GM19193 (cell line): ENCODE data around the gene CTNNBL1.

ENCODE experiments used
- POLR2A ChIP-seq: IDR thresholded peaks from 4 replicates; pipeline ENCODE4 v1.6.1; 2011; ENCODE audit not compliant: insufficient read depth, insufficient read length; ENCODE audit errors: extremely low read depth

Gene CTNNBL1

DNA sequence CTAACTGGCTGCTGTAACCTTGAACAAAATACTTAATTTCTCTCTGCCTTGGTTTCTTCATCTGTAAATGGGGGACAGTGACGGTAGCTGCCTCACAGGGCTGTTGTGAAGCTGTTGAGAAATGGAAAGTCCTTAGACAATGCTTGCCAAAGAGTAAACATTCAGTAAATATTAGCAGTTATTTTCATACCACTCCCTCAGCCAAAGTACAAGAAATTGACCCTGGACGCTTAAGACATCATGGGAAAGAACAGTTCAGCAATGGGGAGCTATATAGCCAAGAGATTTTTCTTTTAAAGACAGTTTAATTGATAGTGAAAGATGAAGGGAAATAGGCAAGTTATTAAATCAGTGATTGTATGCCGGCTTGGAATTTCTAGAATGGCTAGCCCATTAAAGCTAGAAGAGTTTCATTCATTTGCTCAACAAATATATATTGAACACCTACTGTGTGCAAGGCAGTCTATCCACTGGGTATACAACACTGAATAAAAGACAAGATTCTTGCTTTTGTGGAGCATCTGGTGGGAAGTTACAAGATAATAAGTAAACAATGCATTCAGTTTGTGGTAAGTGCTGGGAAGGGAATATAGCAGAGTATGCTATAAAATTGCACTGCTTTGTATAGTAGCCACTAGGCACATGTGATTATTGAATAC, 2.0 kb downstream of the CTNNBL1 start:
- no peak for TF ChIP-seq POLR2A

DNA sequence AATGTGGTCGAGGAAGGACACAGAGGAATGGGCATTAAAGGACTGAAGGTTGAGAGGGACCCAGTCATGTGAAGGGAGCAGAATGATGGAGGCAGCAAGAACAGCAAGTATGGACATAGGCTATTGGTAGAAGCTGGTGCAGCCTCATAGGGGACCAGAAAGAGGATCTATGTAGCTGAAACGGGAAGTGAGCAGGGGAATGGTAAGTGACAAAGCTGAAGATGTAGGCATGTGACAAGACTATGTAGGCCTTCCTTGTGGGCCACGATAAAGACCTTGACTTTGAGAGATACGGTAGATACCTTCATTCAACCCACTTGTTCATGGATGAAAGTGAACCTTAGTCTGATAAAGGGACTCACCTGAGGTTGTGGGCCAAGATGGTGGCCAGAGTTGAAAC, 3.5 kb downstream of the CTNNBL1 start:
- no peak for TF ChIP-seq POLR2A

GRCh38 chr20:37699202-37699601, 5.4 kb downstream of the CTNNBL1 start:
- no peak for TF ChIP-seq POLR2A

GRCh38 chr20:37700301-37700700, 6.5 kb downstream of the CTNNBL1 start:
- no peak for TF ChIP-seq POLR2A

DNA sequence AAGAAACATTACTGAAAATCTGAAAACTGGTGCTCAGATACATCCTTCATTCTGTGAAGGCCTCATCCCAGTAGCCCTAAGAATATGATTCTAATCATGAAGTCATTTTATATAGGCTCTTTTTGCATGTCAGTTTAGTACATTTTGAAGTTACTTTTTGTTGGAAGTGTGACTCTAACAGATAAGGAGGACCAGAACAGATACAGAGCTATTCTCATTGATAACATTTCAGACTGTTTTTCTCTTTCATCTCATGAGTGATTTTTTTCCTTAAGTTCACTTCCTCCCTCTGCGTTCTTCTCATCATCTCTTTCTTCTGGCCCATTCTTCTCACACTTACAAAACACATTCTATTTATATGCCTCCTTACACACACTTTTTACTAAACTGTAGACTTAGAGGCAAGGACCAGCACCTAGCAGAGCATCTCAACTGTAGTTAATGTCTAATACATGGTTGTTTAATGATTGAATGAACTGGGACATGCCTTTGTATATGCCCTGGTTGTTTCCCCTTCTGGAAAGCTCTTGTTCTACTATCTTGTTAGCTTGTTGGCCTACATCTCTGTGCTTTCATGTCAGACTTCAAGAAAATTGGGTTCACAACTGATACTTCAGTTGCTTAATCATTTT, 8.7 kb downstream of the CTNNBL1 start:
- TF ChIP-seq POLR2A: no peak

DNA sequence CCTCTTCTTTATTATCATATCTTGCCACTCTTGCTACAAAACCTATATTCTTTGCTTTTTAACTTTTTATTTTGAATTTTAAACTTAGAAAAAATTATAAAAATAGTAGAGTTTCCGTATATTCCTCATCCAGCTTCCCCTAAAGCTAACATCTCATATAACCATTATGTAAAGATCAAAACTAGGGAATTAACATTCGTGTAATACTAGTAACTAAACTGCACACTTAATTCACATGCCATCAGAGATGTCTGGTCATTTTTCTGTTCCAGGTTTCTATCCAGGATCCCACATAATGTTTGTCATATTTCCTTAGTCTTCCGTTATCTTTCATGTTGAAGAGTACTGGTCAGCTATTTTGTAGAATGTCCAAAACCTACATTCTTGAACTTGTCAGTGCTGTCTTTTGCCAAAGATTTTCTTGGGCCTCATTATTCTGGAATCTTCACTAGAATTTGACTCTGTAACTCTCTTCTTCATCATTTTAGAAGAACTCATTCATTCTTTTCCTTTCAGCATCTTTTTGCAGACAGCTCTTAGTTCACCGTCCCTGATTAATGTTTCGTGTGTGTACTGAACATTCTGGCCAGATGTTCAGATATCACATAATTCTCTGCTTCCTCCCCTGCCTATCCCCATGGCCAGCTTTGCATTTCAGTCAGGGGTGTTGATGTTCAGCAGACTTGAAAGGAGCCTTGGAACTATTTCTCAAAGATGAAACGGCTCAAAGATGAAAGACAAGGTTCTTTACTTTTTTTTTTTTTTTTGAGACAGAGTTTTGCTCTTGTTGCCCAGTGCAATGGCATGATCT, 9.4 kb downstream of the CTNNBL1 start:
- no peak for TF ChIP-seq POLR2A

GRCh38 chr20:37704955-37705354, 11.1 kb downstream of the CTNNBL1 start:
- TF ChIP-seq POLR2A: no peak

DNA sequence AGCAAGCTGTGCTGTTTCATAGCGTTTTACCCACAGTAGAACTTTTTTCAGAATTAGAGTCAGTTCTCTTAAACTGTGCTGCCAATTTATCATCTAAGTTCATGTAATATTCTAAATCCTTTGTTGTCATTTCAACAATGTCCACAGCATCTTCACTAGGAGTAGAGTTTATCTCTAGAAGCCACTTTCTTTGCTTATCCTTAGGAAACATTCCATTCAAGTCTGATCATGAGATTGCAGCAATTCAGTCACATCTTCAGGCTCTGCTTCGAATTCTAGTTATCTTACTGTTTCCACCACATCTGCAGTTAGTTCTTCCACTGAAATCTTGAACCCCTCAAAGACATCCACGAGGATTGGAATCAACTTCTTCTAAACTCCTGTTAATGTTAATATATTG, 12.5 kb downstream of the CTNNBL1 start:
- TF ChIP-seq POLR2A: no peak

GRCh38 chr20:37711001-37711400, 17.2 kb downstream of the CTNNBL1 start:
- TF ChIP-seq POLR2A: no peak

DNA sequence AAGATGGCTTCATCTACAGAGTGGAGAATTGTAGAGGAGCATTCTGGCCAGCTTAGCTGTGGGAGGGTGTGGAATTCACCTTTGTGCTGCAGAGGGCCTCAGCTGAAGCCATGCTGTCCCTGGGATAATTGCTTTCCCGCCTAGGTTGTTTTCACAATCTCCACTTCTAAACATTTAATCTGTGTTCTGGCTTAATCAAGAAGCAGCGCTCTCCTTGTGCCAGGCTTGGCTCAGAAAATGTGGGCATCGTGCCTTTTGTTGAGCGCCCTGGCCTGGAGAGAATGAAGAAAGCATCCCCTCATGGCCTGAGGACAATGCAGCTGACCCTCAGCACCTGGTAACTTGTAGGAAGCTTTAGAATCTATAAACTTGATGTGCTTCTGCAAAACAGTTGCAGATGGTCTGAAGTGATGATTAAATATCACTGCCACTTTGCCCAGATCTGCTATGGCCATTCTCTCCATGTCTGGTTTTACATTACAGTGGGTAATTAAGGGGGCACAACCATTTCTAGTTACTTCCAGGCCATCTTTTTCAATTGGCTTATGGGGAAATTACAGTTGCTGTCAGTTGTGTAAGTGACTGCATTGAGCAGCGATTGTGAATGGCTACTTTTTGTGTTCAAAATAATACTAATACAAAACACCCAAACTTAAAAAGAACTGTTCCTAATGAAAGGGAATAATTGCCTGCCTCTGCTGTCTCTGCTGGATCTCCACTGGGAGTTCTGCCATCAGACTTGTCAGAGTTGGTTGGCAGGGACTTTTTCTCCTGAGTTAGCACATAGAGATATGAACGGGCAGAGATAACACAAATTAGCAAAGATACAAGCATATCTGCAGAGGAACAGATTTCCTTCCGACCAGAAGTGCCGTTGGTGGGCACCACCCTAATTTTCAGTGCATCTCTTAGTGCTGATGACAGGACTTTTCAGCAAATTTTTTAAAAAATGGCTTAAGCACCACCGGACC, 18.4 kb downstream of the CTNNBL1 start:
- TF ChIP-seq POLR2A: no peak

GRCh38 chr20:37713396-37713795, 19.6 kb downstream of the CTNNBL1 start:
- no peak for TF ChIP-seq POLR2A

DNA sequence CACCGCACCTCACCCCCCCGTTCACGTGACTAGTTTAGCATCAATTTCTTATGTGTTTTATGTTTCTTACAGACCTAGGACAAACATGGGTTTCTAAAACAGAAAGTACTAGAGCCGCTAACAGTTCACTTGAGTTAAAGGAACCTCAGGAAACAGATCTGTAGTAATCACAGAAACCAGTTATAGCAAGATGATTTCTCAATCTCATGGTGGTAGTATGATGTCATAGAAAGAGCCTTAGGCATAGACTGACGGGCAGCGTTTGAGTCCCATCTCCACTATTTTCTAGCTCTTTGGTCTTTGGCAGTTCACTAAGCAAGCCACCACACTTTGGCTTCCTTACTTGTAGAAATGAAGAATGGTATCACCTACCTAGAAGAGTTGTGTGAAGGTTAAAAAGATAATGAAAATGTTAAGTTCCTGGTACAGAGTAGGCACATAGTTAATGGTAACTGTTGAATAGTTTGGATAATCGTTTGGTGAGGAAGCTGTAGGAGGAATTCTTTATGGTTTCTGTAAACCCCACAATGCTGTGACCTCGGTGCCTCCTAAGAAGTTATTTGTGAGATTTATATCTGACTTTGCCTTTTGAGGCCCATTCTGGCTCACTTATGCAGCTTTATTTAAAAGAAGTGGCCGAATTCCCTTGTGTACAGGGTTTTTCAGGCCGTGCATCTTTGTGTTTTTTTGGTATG, 21.3 kb downstream of the CTNNBL1 start:
- no peak for TF ChIP-seq POLR2A

DNA sequence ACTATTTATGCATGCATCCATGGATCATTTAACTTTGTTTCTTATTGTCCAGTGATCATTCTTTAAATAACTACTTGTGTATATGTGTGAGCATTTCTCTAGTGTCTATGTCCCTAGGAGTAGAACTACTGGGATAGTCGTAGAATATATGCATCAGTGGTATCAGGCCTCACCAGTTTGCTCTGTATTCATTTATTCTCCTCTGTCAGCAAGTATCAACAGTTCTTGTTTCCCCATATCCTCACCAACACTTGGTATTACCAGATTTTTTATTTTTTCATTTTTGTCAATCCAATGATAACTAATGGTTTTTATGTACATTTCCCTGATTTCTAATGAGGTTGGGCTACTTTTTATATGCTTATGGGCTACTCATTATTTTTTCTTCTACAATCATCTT, 27.9 kb downstream of the CTNNBL1 start:
- TF ChIP-seq POLR2A: no peak

- no peak for TF ChIP-seq POLR2A
Observed at GRCh38 chr20:37723668-37724067, 29.8 kb downstream of the CTNNBL1 start.

GRCh38 chr20:37725165-37725564, 31.3 kb downstream of the CTNNBL1 start:
- TF ChIP-seq POLR2A: no peak

DNA sequence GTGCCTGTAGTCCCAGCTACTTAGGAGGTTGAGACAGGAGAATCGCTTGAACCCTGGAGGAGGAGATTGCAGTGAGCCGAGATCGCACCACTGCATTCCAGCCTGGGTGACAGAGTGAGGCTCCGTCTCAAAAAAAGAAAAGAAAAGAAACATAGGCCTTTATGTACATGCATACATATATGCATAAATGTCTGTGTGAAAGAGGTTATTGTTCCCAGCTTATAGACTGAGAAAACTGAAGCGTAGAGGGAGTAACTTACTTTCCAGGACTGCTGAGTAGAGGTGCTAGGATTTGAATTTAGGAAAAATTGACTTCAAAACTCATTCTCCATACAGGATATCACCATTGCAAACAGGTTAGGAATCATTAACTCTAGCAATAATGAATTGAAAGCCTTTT, 32.0 kb downstream of the CTNNBL1 start:
- no peak for TF ChIP-seq POLR2A
